HG02885 (cell line): ENCODE results near the gene AATK.

Experiments used
- ATAC-seq: cut with Tn5 transposase; IDR thresholded peaks from one replicate; pipeline ENCODE4 v1.9.1; 2021; ENCODE audit warnings: mild to moderate bottlenecking; ENCODE audit not compliant: unreplicated experiment, poor library complexity

AATK gene

GRCh38 chr17:81131486-81132196 is 34.4 kb downstream of the AATK start:
- no peak for ATAC-seq

- no peak for ATAC-seq
Measured at GRCh38 chr17:81130385-81131361, 35.3 kb downstream of the AATK start.

- no peak for ATAC-seq
Measured at GRCh38 chr17:81129711-81130367, 36.2 kb downstream of the AATK start.

GRCh38 chr17:81129289-81129688 is 36.7 kb downstream of the AATK start:
- ATAC-seq: no peak

GRCh38 chr17:81128774-81129173 is 37.2 kb downstream of the AATK start:
- no peak for ATAC-seq

- no peak for ATAC-seq
Measured at GRCh38 chr17:81128338-81128737, 37.7 kb downstream of the AATK start.

- no peak for ATAC-seq
Measured at GRCh38 chr17:81127526-81128177, 38.4 kb downstream of the AATK start.

- ATAC-seq: no peak
Measured at GRCh38 chr17:81127133-81127455, 38.9 kb downstream of the AATK start.

- no peak for ATAC-seq
Measured at GRCh38 chr17:81126281-81127132, 39.5 kb downstream of the AATK start.

- ATAC-seq: no peak
Measured at GRCh38 chr17:81125573-81126081, 40.4 kb downstream of the AATK start.

GRCh38 chr17:81124377-81124776 is 41.6 kb downstream of the AATK start:
- ATAC-seq: no peak

- no peak for ATAC-seq
Measured at GRCh38 chr17:81123052-81124048, 42.7 kb downstream of the AATK start.

- no peak for ATAC-seq
Measured at GRCh38 chr17:81121841-81122733, 43.9 kb downstream of the AATK start.

GRCh38 chr17:81120695-81121621 is 45.1 kb downstream of the AATK start:
- ATAC-seq: no peak

GRCh38 chr17:81120149-81120484 is 45.9 kb downstream of the AATK start:
- ATAC-seq: no peak
